ENCODE measurements around the gene IGSF23. TPM values are rescaled to one million over a fixed set of nuclear protein-coding genes. Genes with fewer than 3 reads are reported as not detected.

IGSF23 gene
- total RNA-seq, 1 donor from 2014 or later: not detected

- no peaks in the 10 kb centered on the region for H3K4me1 Mint-ChIP-seq
- no peak within 1 kb of the TSS for H3K27ac ChIP-seq
- DNase-seq (ENCODE audit: low spot score): peak; percentile 78
- H3K4me3 Mint-ChIP-seq: peak within 1 kb of the TSS; percentile 88
- no peak within 1 kb of the TSS for H3K9ac ChIP-seq
- no peaks in the 10 kb centered on the region for H3K9me3 ChIP-seq (ENCODE audit: low read depth)
- no peaks in the 10 kb centered on the region for H3K79me2 ChIP-seq (ENCODE audit: low read depth)
- H3K36me3 ChIP-seq: no peaks in the 10 kb centered on the region
- peak within 1 kb of the TSS; percentile 86 for H2AFZ ChIP-seq (replicated peaks)
- H3K4me1 ChIP-seq: no peaks in the 10 kb centered on the region
- peak within 1 kb of the TSS; percentile 58 for H3K4me3 ChIP-seq
- H3F3A ChIP-seq (ENCODE audit: low read depth): peaks cover 14% of the 10 kb centered on the region
- peaks cover 12% of the 10 kb centered on the region for H4K20me1 ChIP-seq (ENCODE audit: low read depth)
- TF ChIP-seq CTCF (IDR thresholded peaks at IDR 0.05) (peak; percentile 25), EZH2 (IDR thresholded peaks at IDR 0.05) (no peak)
- H3K4me2 ChIP-seq: peak within 1 kb of the TSS; percentile 82
- no peaks in the 10 kb centered on the region for H3K36me3 Mint-ChIP-seq
- H3K27me3 Mint-ChIP-seq (ENCODE audit: insufficient read depth, low read depth): peaks cover 4% of the 10 kb centered on the region
- H3K9me3 Mint-ChIP-seq: no peaks in the 10 kb centered on the region
- H3K27ac Mint-ChIP-seq: no peak within 1 kb of the TSS
- H3K27me3 ChIP-seq: peaks cover 15% of the 10 kb centered on the region
These were observed 30.4 kb downstream of the IGSF23 start, which contains the start of gene PVR for GRCh38 chr19:44643605-44644401. Gene PVR (plus strand): TSS chr19:44643910. CDS start chr19:44644097, 187 bp downstream.

GRCh38 chr19:44644402-44645016, 31.1 kb downstream of the IGSF23 start:
- Histone ChIP-seq H3K4me3 (peak overlapping the region; percentile 58), H3K79me2 (ENCODE audit: low read depth) (no peaks in the 10 kb centered on the region), H3K4me1 (no peaks in the 10 kb centered on the region), H4K20me1 (ENCODE audit: low read depth) (peaks cover 12% of the 10 kb centered on the region), H3F3A (ENCODE audit: low read depth) (peaks cover 14% of the 10 kb centered on the region), H3K4me2 (peak overlapping the region; percentile 82), H3K27me3 (peaks cover 15% of the 10 kb centered on the region), H2AFZ (replicated peaks) (peak overlapping the region; percentile 86), H3K36me3 (no peaks in the 10 kb centered on the region), H3K9ac (no peak overlapping the region), H3K27ac (no peak overlapping the region), H3K9me3 (ENCODE audit: low read depth) (no peaks in the 10 kb centered on the region)
- TF ChIP-seq CTCF (IDR thresholded peaks at IDR 0.05) (no peak), EZH2 (IDR thresholded peaks at IDR 0.05) (no peak), EZH2phosphoT487 (IDR thresholded peaks at IDR 0.05) (no peak)
- Mint-ChIP-seq H3K9me3 (no peaks in the 10 kb centered on the region), H3K27ac (no peak overlapping the region), H3K27me3 (ENCODE audit: insufficient read depth, low read depth) (peaks cover 4% of the 10 kb centered on the region), H3K4me3 (peak overlapping the region; percentile 88), H3K36me3 (no peaks in the 10 kb centered on the region), H3K4me1 (no peaks in the 10 kb centered on the region)
- DNase-seq (ENCODE audit: low spot score): peak; percentile 57

- no peak for TF ChIP-seq CTCF (IDR thresholded peaks at IDR 0.05)
- TF ChIP-seq EZH2 (IDR thresholded peaks at IDR 0.05): no peak
- no peak for TF ChIP-seq EZH2phosphoT487 (IDR thresholded peaks at IDR 0.05)
- no peaks in the 10 kb centered on the region for H3K9me3 ChIP-seq (ENCODE audit: low read depth)
- no peak overlapping the region for H2AFZ ChIP-seq (replicated peaks)
- H3K9me3 Mint-ChIP-seq: no peaks in the 10 kb centered on the region
- no peaks in the 10 kb centered on the region for H3K79me2 ChIP-seq (ENCODE audit: low read depth)
- no peak overlapping the region for H3K4me2 ChIP-seq
- H3K27ac Mint-ChIP-seq: no peak overlapping the region
- no peak for DNase-seq (ENCODE audit: low spot score)
- H3K36me3 ChIP-seq: no peaks in the 10 kb centered on the region
- peaks cover 14% of the 10 kb centered on the region for H3F3A ChIP-seq (ENCODE audit: low read depth)
- H3K4me1 Mint-ChIP-seq: no peaks in the 10 kb centered on the region
- peaks cover 3% of the 10 kb centered on the region for H3K36me3 Mint-ChIP-seq
- no peaks in the 10 kb centered on the region for H3K4me1 ChIP-seq
- peaks cover 4% of the 10 kb centered on the region for H3K27me3 Mint-ChIP-seq (ENCODE audit: insufficient read depth, low read depth)
- H3K27me3 ChIP-seq: peaks cover 15% of the 10 kb centered on the region
- H3K9ac ChIP-seq: no peak overlapping the region
- no peak overlapping the region for H3K27ac ChIP-seq
- H4K20me1 ChIP-seq (ENCODE audit: low read depth): peaks cover 12% of the 10 kb centered on the region
- H3K4me3 Mint-ChIP-seq: no peak overlapping the region
- no peak overlapping the region for H3K4me3 ChIP-seq
These were observed 32.2 kb downstream of the IGSF23 start for GRCh38 chr19:44645407-44646048.
